HEK293T (cell line): Measurements from ENCODE around the gene PHF3.

ENCODE experiments used
- BHLHE40 ChIP-seq: fragments of 450-650 bp; IDR thresholded peaks from 2 replicates; pipeline ENCODE4 v1.6.1; 2016; ENCODE audit warnings: mild to moderate bottlenecking, moderate library complexity, borderline replicate concordance
- ELF4 ChIP-seq: fragments of 450-650 bp; IDR thresholded peaks from 2 replicates; pipeline ENCODE4 v1.6.1; 2017; ENCODE audit warnings: antibody characterized with exemption
- SP1 ChIP-seq: fragments of 450-650 bp; IDR thresholded peaks from 2 replicates; pipeline ENCODE4 v1.6.1; 2017
- TF ChIP-seq, protein P1 (sequence below): fragments of 450-650 bp; IDR thresholded peaks from 2 replicates; pipeline ENCODE4 v1.6.1; 2016

DNA sequence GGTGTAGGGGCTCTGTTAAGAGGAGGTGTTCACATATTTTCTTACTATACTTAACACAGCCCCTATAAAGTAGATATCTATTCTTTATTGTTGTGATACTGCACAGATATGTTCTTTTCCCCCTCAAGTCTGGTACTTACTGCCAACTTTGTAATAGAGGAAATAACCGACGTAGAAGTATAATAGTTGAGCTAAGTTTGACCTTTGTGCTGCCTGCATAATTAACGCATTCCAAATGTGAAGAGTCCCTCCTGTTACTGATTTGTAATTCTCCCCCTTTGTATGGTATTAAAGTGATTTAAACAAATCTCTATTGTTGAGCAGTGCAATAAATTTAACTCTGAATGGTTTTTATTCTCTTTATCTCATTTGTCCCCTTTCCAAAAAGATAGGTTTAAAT, 39.0 kb downstream of the PHF3 start:
- TF ChIP-seq, protein P1, sequence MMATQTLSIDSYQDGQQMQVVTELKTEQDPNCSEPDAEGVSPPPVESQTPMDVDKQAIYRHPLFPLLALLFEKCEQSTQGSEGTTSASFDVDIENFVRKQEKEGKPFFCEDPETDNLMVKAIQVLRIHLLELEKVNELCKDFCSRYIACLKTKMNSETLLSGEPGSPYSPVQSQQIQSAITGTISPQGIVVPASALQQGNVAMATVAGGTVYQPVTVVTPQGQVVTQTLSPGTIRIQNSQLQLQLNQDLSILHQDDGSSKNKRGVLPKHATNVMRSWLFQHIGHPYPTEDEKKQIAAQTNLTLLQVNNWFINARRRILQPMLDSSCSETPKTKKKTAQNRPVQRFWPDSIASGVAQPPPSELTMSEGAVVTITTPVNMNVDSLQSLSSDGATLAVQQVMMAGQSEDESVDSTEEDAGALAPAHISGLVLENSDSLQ: no peak
- no peak for TF ChIP-seq SP1
- TF ChIP-seq BHLHE40: no peak
- TF ChIP-seq ELF4: no peak
